Endothelial cell of umbilical vein (primary cell): ENCODE measurements around the gene STK39. TPM values are rescaled to one million over a fixed set of nuclear protein-coding genes. Genes with fewer than 3 reads are reported as not detected.

Experiments used
- BruUV-seq: library from RNA; stranded (reverse); fragments of 400-500 nt; replicated peaks from 2 replicates; lab custom pipeline; 2021; lab: Mats Ljungman, UMichigan
- CTCF ChIA-PET: fragments of 300-600, 350-600 bp; sonication (Branson Sonifier 250); formaldehyde crosslinking; loops from one replicate; lab custom pipeline; 2021; ENCODE audit warnings: antibody characterized with exemption, inconsistent platforms; lab: Charles Lee
- POLR2A ChIA-PET: fragments of 300-600, 350-600 bp; sonication (Branson Sonifier 250); formaldehyde crosslinking; loops from one replicate; lab custom pipeline; 2021; ENCODE audit warnings: antibody characterized with exemption, inconsistent platforms; lab: Charles Lee
- DNase-seq: peaks from one replicate; pipeline ENCODE4 v3.0.0-alpha.2; 2011; ENCODE audit warnings: low read depth, low spot score
- FAIRE-seq: peaks from 2 replicates; lab custom pipeline; 2011; peaks lifted over from hg19 to GRCh38; lab: Jason Lieb, UNC
- H2AFZ ChIP-seq: 2 replicates; pipeline ENCODE4 v1.6.0; 2012; ENCODE audit warnings: low read depth, low read length, control low read depth, inconsistent platforms
- H3K27ac ChIP-seq: 2 replicates; pipeline ENCODE4 v1.5.1; 2011; ENCODE audit warnings: low read depth, mild to moderate bottlenecking, control low read depth, low read length, moderate library complexity; ENCODE audit not compliant: insufficient read depth
- H3K27me3 ChIP-seq, 2 experiments: 2 replicates each; pipeline versions ENCODE4 v1.6.0 to v1.6.1; 2011; ENCODE audit warnings: low read length in 2 of 2, mixed read lengths in 1 of 2; ENCODE audit not compliant: control insufficient read depth in 2 of 2, insufficient read depth in 2 of 2
- H3K36me3 ChIP-seq, 2 experiments: 2 replicates in 1 of 2; 3 replicates in 1 of 2; pipeline ENCODE4 v1.5.1; 2011; ENCODE audit warnings: low read length in 2 of 2, mild to moderate bottlenecking in 1 of 2, moderate library complexity in 1 of 2; ENCODE audit not compliant: control insufficient read depth in 2 of 2, insufficient read depth in 2 of 2; ENCODE audit errors: extremely low read depth in 1 of 2
- H3K4me1 ChIP-seq: 3 replicates; pipeline ENCODE4 v1.5.1; 2011; ENCODE audit warnings: mild to moderate bottlenecking, low read length; ENCODE audit not compliant: control insufficient read depth, insufficient read depth; ENCODE audit errors: extremely low read depth
- H3K4me2 ChIP-seq: 2 replicates; pipeline ENCODE4 v1.6.1; 2011; ENCODE audit warnings: low read length, control low read depth, mixed read lengths; ENCODE audit not compliant: insufficient read depth
- H3K4me3 ChIP-seq, 3 experiments: fragments of 200-600 bp in 1 of 3; sonication (generic), shearing (Covaris generic) in 1 of 3; replicated peaks in 1 of 3; 2 replicates each; pipeline ENCODE4 v1.5.1; 2011 to 2016; ENCODE audit warnings: control low read depth in 3 of 3, low read length in 3 of 3, mild to moderate bottlenecking in 2 of 3, inconsistent platforms in 1 of 3, low read depth in 1 of 3, moderate library complexity in 1 of 3; ENCODE audit not compliant: insufficient read depth in 1 of 3
- H3K79me2 ChIP-seq: 2 replicates; pipeline ENCODE4 v1.6.0; 2012; ENCODE audit warnings: low read length, inconsistent platforms; ENCODE audit not compliant: control insufficient read depth, insufficient read depth
- H3K9ac ChIP-seq: replicated peaks from 2 replicates; pipeline ENCODE3; 2011; ENCODE audit warnings: low read length, control low read depth; ENCODE audit not compliant: insufficient read depth; ENCODE audit errors: extremely low read depth
- H3K9me1 ChIP-seq: replicated peaks from 3 replicates; pipeline ENCODE4 v1.6.0; 2011; ENCODE audit warnings: mild to moderate bottlenecking, low read length; ENCODE audit not compliant: control insufficient read depth, insufficient read depth; ENCODE audit errors: extremely low read depth
- H3K9me3 ChIP-seq: replicated peaks from 2 replicates; pipeline ENCODE4 v1.5.1; 2012; ENCODE audit warnings: low read length, inconsistent platforms; ENCODE audit not compliant: control insufficient read depth, insufficient read depth
- H4K20me1 ChIP-seq: replicated peaks from 2 replicates; pipeline ENCODE3; 2011; ENCODE audit warnings: mild to moderate bottlenecking, low read length; ENCODE audit not compliant: control insufficient read depth, insufficient read depth; ENCODE audit errors: extremely low read depth
- EZH2 ChIP-seq: IDR thresholded peaks from 2 replicates; pipeline ENCODE4 v1.6.1; 2012; ENCODE audit warnings: borderline replicate concordance, low read depth, mild to moderate bottlenecking, moderate library complexity, low read length, inconsistent platforms; ENCODE audit not compliant: severe bottlenecking
- FOS ChIP-seq: IDR thresholded peaks from 2 replicates; pipeline ENCODE4 v1.6.1; 2011; ENCODE audit warnings: mild to moderate bottlenecking, low read length, moderate library complexity, borderline replicate concordance; ENCODE audit not compliant: insufficient read depth
- GATA2 ChIP-seq: IDR thresholded peaks from 2 replicates; pipeline ENCODE4 v1.7.0; 2011; ENCODE audit warnings: low read depth, mild to moderate bottlenecking, moderate library complexity, mixed read lengths, low read length; ENCODE audit not compliant: insufficient read length, insufficient read depth
- JUN ChIP-seq: IDR thresholded peaks from 2 replicates; pipeline ENCODE4 v1.6.1; 2011; ENCODE audit warnings: borderline replicate concordance, low read depth; ENCODE audit not compliant: insufficient read length, insufficient read depth
- MYC ChIP-seq: IDR thresholded peaks from one replicate; pipeline ENCODE4 v1.6.1; 2011; ENCODE audit warnings: mild to moderate bottlenecking, low read depth, low read length
- POLR2A ChIP-seq: IDR thresholded peaks from 2 replicates; pipeline ENCODE4 v1.6.1; 2012; ENCODE audit warnings: low read depth, mild to moderate bottlenecking, control low read depth, low read length
- POLR2AphosphoS5 ChIP-seq: IDR thresholded peaks from 2 replicates; pipeline ENCODE4 v1.6.1; 2012; ENCODE audit warnings: low read depth, mild to moderate bottlenecking, control low read depth, low read length, moderate library complexity; ENCODE audit not compliant: insufficient read depth
- dilution Hi-C: fragments of 300-500 bp; cut with MboI; formaldehyde crosslinking; loops from one replicate; pipeline ENCODE4 v1.15.0; 2019; ENCODE audit warnings: low sequenced_read_pairs; ENCODE audit not compliant: extremely low pct_ligation_motif_present
- intact Hi-C: fragments of 100-400 bp; cut with micrococcal nuclease; formaldehyde crosslinking; loops from one replicate; pipeline ENCODE4 v1.10.0; 2022
- polyA plus RNA-seq, 4 experiments: library from polyadenylated mRNA; depleted of rRNA in 3 of 4; stranded (reverse) in 3 of 4; unstranded in 1 of 4; fragments of >200 nt; gene quantifications; 2 replicates each; pipeline versions ENCODE4 v1.2.1 to v1.2.3, GENCODE V29; 2011 to 2012; ENCODE audit warnings: missing spikeins in 1 of 4
- total RNA-seq: library from RNA; stranded (reverse); gene quantifications from 2 replicates; pipeline ENCODE4 v1.2.3, GENCODE V29; 2021
- TF ChIP-seq, protein P1 (sequence below): IDR thresholded peaks from 2 replicates; pipeline ENCODE4 v1.6.1; 2011; ENCODE audit not compliant: insufficient read depth, insufficient read length
- TF ChIP-seq, protein P2 (sequence below), 2 donors: IDR thresholded peaks; 1 replicate in 1 of 2; 2 replicates in 1 of 2; pipeline ENCODE4 v1.5.1; 2011; ENCODE audit warnings: low read length in 2 of 2, mild to moderate bottlenecking in 2 of 2, moderate library complexity in 2 of 2, control low read depth in 1 of 2, inconsistent platforms in 1 of 2, low read depth in 1 of 2; ENCODE audit not compliant: insufficient read depth in 1 of 2; ENCODE audit errors: extremely low read depth in 1 of 2

STK39 gene
- total and polyA plus RNA-seq, 2 donors (not counting 3 experiments of a cell fraction or from before 2014, with no cell fraction given) = 4.6 to 13.1 TPM

DNA sequence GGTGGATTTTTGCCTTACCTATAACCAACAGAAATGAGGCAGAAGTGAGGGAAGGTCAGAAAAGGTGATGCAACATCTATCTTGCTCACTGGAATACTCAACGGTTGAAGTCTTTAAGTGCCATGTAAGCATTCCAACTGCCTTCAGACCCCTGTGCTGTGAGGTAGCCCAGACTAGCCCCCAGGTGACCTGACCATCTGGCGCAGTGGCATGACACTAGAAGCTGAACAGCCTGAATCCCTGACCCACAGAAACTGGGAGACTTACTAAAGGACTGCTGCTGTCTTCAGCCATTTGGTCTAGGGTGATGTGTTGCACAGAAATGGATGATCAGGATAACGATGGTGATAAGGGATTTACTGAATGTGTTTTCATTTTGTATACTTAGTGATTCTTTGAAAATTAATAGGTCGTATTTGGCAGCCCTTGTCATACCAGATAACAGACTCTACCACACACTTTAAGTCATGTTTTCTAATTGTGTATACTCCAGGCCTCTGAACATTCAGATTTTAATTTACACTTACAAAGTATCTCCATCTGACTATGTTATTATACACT, 161.5 kb downstream of the STK39 start:
- no peaks in the 10 kb centered on the region for H3K4me1 ChIP-seq
- no peak overlapping the region for H3K9ac ChIP-seq
- no TSS peak for BruUV-seq
- dilution Hi-C loops (no loop called here), intact Hi-C loops (no loop called here)
- ChIA-PET CTCF (interaction anchor here (0.8 kb wide), 1 partner anchor 21 kb away, joined by 3 read pairs; no protein-coding TSS in a partner anchor), POLR2A (no interaction called here)
- H3K4me2 ChIP-seq = no peak overlapping the region
- H3K9me1 ChIP-seq = no peaks in the 10 kb centered on the region
- no peaks in the 10 kb centered on the region for H3K36me3 ChIP-seq
- no peak overlapping the region for H2AFZ ChIP-seq
- H3K79me2 ChIP-seq = no peaks in the 10 kb centered on the region
- no peak for FAIRE-seq
- TF ChIP-seq POLR2A (no peak), MYC (no peak), JUN (no peak), POLR2AphosphoS5 (no peak), FOS (no peak), GATA2 (no peak), EZH2 (no peak)
- TF ChIP-seq, protein P1, sequence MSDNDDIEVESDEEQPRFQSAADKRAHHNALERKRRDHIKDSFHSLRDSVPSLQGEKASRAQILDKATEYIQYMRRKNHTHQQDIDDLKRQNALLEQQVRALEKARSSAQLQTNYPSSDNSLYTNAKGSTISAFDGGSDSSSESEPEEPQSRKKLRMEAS = no peak
- TF ChIP-seq, protein P2, sequence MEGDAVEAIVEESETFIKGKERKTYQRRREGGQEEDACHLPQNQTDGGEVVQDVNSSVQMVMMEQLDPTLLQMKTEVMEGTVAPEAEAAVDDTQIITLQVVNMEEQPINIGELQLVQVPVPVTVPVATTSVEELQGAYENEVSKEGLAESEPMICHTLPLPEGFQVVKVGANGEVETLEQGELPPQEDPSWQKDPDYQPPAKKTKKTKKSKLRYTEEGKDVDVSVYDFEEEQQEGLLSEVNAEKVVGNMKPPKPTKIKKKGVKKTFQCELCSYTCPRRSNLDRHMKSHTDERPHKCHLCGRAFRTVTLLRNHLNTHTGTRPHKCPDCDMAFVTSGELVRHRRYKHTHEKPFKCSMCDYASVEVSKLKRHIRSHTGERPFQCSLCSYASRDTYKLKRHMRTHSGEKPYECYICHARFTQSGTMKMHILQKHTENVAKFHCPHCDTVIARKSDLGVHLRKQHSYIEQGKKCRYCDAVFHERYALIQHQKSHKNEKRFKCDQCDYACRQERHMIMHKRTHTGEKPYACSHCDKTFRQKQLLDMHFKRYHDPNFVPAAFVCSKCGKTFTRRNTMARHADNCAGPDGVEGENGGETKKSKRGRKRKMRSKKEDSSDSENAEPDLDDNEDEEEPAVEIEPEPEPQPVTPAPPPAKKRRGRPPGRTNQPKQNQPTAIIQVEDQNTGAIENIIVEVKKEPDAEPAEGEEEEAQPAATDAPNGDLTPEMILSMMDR (IDR thresholded peaks at IDR 0.05; ENCODE audit: extremely low read depth in 1 of 2, insufficient read depth in 1 of 2, low read depth in 1 of 2, low read length in 2 of 2) = no peak
- H3K4me3 ChIP-seq = no peak overlapping the region
- no peaks in the 10 kb centered on the region for H4K20me1 ChIP-seq
- H3K9me3 ChIP-seq = no peaks in the 10 kb centered on the region
- no peak for DNase-seq
- no peaks in the 10 kb centered on the region for H3K27me3 ChIP-seq
- no peak overlapping the region for H3K27ac ChIP-seq
